PC-3 (cell line): ENCODE data around the gene GULP1. TPM values are rescaled to one million over a fixed set of nuclear protein-coding genes. Genes with fewer than 3 reads are reported as not detected.

ENCODE experiments used
- ATAC-seq: fragments of 200-7000 bp; cut with Tn5 transposase; 2 replicates; pipeline ENCODE4 v1.9.1; 2020; ENCODE audit warnings: mild to moderate bottlenecking, moderate library complexity
- BruUV-seq: library from RNA; stranded (reverse); fragments of 400-500 nt; replicated peaks from 2 replicates; lab custom pipeline; 2021; lab: Mats Ljungman, UMichigan
- CTCF ChIA-PET: fragments of 300-600 bp; sonication (Branson Sonifier 250); formaldehyde crosslinking; loops from one replicate; lab custom pipeline; 2022; ENCODE audit warnings: antibody characterized with exemption; lab: Charles Lee
- POLR2A ChIA-PET: fragments of 300-600 bp; sonication (Branson Sonifier 250); formaldehyde crosslinking; loops from one replicate; lab custom pipeline; 2022; ENCODE audit warnings: antibody characterized with exemption; ENCODE audit not compliant: unreplicated experiment; lab: Charles Lee
- DNase-seq: peaks from one replicate; pipeline ENCODE4 v3.0.0-alpha.2; 2015
- H2AFZ ChIP-seq: fragments of 300-600 bp; sonication (generic); 2 replicates; pipeline ENCODE4 v1.6.0; 2016; ENCODE audit warnings: antibody characterized with exemption, low read length
- H3F3A ChIP-seq: fragments of 300-600 bp; sonication (generic); one replicate; pipeline ENCODE4 v1.6.0; 2017; ENCODE audit warnings: antibody characterized with exemption, low read length, control low read depth, mild to moderate bottlenecking; ENCODE audit not compliant: unreplicated experiment
- H3K27ac ChIP-seq: fragments of 300-600 bp; sonication (generic); 2 replicates; pipeline ENCODE4 v1.5.1; 2016; ENCODE audit warnings: mild to moderate bottlenecking, low read length
- H3K27me3 ChIP-seq: fragments of 300-600 bp; sonication (generic); 2 replicates; pipeline ENCODE4 v1.6.1; 2016; ENCODE audit warnings: low read length, mixed read lengths
- H3K36me3 ChIP-seq: fragments of 300-600 bp; sonication (generic); 2 replicates; pipeline ENCODE4 v1.6.1; 2016; ENCODE audit warnings: low read depth, mixed run types, low read length, mixed read lengths
- H3K4me1 ChIP-seq: fragments of 300-600 bp; sonication (generic); 2 replicates; pipeline ENCODE4 v1.5.1; 2016; ENCODE audit warnings: low read length; ENCODE audit not compliant: insufficient read depth
- H3K4me2 ChIP-seq: fragments of 300-600 bp; sonication (generic); 2 replicates; pipeline ENCODE4 v1.6.0; 2016; ENCODE audit warnings: low read length
- H3K4me3 ChIP-seq: fragments of 300-600 bp; sonication (generic); 2 replicates; pipeline ENCODE4 v1.5.1; 2016; ENCODE audit warnings: mild to moderate bottlenecking, low read length, mixed read lengths
- H3K79me2 ChIP-seq: fragments of 300-600 bp; sonication (generic); 2 replicates; pipeline ENCODE4 v1.6.1; 2017; ENCODE audit warnings: low read length, mixed read lengths
- H3K9ac ChIP-seq: fragments of 300-600 bp; sonication (generic); 2 replicates; pipeline ENCODE4 v1.6.0; 2016; ENCODE audit warnings: mild to moderate bottlenecking, low read length
- H3K9me2 ChIP-seq: fragments of 300-600 bp; sonication (generic); replicated peaks from 2 replicates; pipeline ENCODE4 v1.6.1; 2016; ENCODE audit warnings: mixed run types, low read length, mixed read lengths
- H3K9me3 ChIP-seq: fragments of 300-600 bp; sonication (generic); 2 replicates; pipeline ENCODE4 v1.6.1; 2016; ENCODE audit warnings: low read length, mixed read lengths
- H4K20me1 ChIP-seq: fragments of 300-600 bp; sonication (generic); 2 replicates; pipeline ENCODE4 v1.6.1; 2016; ENCODE audit warnings: low read length, mixed read lengths
- CTCF ChIP-seq: fragments of 300-600 bp; sonication (generic); conservative IDR thresholded peaks from 2 replicates; pipeline ENCODE4 v1.5.1; 2017; ENCODE audit warnings: antibody characterized with exemption, low read depth, mild to moderate bottlenecking, low read length
- EZH2 ChIP-seq: fragments of 300-600 bp; sonication (generic); IDR thresholded peaks from one replicate; pipeline ENCODE4 v1.6.1; 2017; ENCODE audit warnings: antibody characterized with exemption, mild to moderate bottlenecking, low read length; ENCODE audit not compliant: unreplicated experiment
- EZH2phosphoT487 ChIP-seq: fragments of 300-600 bp; sonication (generic); IDR thresholded peaks from 2 replicates; pipeline ENCODE4 v1.6.1; 2018; ENCODE audit warnings: mild to moderate bottlenecking, antibody characterized with exemption, low read length, borderline replicate concordance
- intact Hi-C: fragments of 100-400 bp; cut with micrococcal nuclease; formaldehyde crosslinking; loops from 2 replicates; pipeline ENCODE4 v1.9.0; 2023
- total RNA-seq: library from RNA; depleted of rRNA; stranded (reverse); fragments of >200 nt; gene quantifications from 2 replicates; pipeline ENCODE4 v1.2.3, GENCODE V29; 2014

Gene GULP1
- total RNA-seq, 1 experiment from 2014 or later = 25.5 TPM

- no TSS peak for BruUV-seq
- H3K9me3 ChIP-seq = 0 out of 2 replicates have a peak, but pooled peaks cover 4% of the 10 kb centered on the region
- H4K20me1 ChIP-seq = no peaks in the 10 kb centered on the region
- peaks cover 16% of the 10 kb centered on the region; the same call in 1 of the 2 replicates for H3K36me3 ChIP-seq
- DNase-seq (no peak), ATAC-seq (no peak)
- H3K9me2 ChIP-seq = no peaks in the 10 kb centered on the region
- intact Hi-C loops = no loop called here
- H3K4me1 ChIP-seq = no peaks in the 10 kb centered on the region
- TF ChIP-seq EZH2phosphoT487 (no peak), CTCF (no peak), EZH2 (no peak)
- no peak overlapping the region for H3K4me3 ChIP-seq
- H3K27ac ChIP-seq = no peak overlapping the region
- CTCF ChIA-PET = no interaction called here
- no peaks in the 10 kb centered on the region for H3K79me2 ChIP-seq
- no peak overlapping the region for H3K9ac ChIP-seq
- no peak overlapping the region for H3K4me2 ChIP-seq
- H3K27me3 ChIP-seq = no peaks in the 10 kb centered on the region
- no peak overlapping the region for H2AFZ ChIP-seq
- POLR2A ChIA-PET = no interaction called here
- H3F3A ChIP-seq = no peaks in the 10 kb centered on the region
Observed at GRCh38 chr2:188388831-188389230, 97.2 kb downstream of the GULP1 start.

DNA sequence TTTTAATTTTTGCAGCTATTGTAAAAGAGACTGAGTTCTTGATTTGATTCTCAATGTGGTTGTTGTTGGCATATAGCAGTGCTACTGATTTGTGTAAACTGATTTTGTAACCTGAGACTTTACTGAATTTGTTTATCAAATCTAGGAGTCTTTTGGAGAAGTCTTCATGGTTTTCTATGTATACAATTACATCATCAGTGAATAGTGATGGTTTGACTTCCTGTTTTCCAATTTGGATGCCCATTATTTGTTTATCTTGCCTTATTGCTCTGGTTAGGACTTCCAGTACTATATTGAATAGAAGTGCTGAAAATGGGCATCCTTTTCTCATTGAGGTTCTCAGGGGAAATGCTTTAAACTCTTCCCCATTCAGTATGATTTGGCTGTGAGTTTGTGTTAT is 99.7 kb downstream of the GULP1 start:
- BruUV-seq = no TSS peak
- H3K27me3 ChIP-seq = no peaks in the 10 kb centered on the region
- no peak for TF ChIP-seq CTCF
- no peak for TF ChIP-seq EZH2
- no peak for TF ChIP-seq EZH2phosphoT487
- no peak overlapping the region for H3K27ac ChIP-seq
- no peaks in the 10 kb centered on the region for H3K9me3 ChIP-seq
- H3K4me1 ChIP-seq = no peaks in the 10 kb centered on the region
- ChIA-PET CTCF (no interaction called here), POLR2A (no interaction called here)
- no peaks in the 10 kb centered on the region for H3K79me2 ChIP-seq
- no peaks in the 10 kb centered on the region for H3F3A ChIP-seq
- DNase-seq (no peak), ATAC-seq (no peak)
- H3K4me3 ChIP-seq = no peak overlapping the region
- intact Hi-C loops = no loop called here
- H4K20me1 ChIP-seq = no peaks in the 10 kb centered on the region
- H3K4me2 ChIP-seq = no peak overlapping the region
- no peak overlapping the region for H2AFZ ChIP-seq
- H3K9me2 ChIP-seq = no peaks in the 10 kb centered on the region
- H3K9ac ChIP-seq = no peak overlapping the region
- no peaks in the 10 kb centered on the region for H3K36me3 ChIP-seq

- no peak for ATAC-seq
- Histone ChIP-seq H3K79me2 (no peaks in the 10 kb centered on the region), H3K9ac (no peak overlapping the region), H3F3A (no peaks in the 10 kb centered on the region), H3K4me2 (no peak overlapping the region), H3K4me3 (no peak overlapping the region), H3K9me3 (no peaks in the 10 kb centered on the region), H4K20me1 (no peaks in the 10 kb centered on the region), H3K9me2 (no peaks in the 10 kb centered on the region), H2AFZ (no peak overlapping the region), H3K36me3 (no peaks in the 10 kb centered on the region), H3K27ac (no peak overlapping the region), H3K27me3 (no peaks in the 10 kb centered on the region), H3K4me1 (no peaks in the 10 kb centered on the region)
- CTCF ChIA-PET = no interaction called here
- intact Hi-C loops = no loop called here
- POLR2A ChIA-PET = no interaction called here
- no TSS peak for BruUV-seq
- DNase-seq = no peak
- TF ChIP-seq CTCF = no peak
- TF ChIP-seq EZH2 = no peak
Observed at GRCh38 chr2:188394931-188395472, 103.3 kb downstream of the GULP1 start.
